Gastroesophageal sphincter (tissue), 3 donors: ENCODE data around the gene PUS7.
"Not testable (repeated sequence)": the region's sequence is repeated elsewhere in the genome, so short reads cannot be mapped to it uniquely, and the experiment has no call there.

ENCODE experiments used
- POLR2A ChIP-seq, 2 donors: fragments of 450-650 bp; IDR thresholded peaks; one replicate each; pipeline ENCODE4 v1.6.1; 2017; ENCODE audit warnings: antibody characterized with exemption in 2 of 2, mild to moderate bottlenecking in 2 of 2, moderate library complexity in 1 of 2
- POLR2AphosphoS5 ChIP-seq: sonication (generic); formaldehyde crosslinking; IDR thresholded peaks from one replicate; pipeline ENCODE4 v1.6.1; 2017; ENCODE audit warnings: antibody characterized with exemption
- TF ChIP-seq, protein P1 (sequence below), 4 experiments: fragments of 200-600 bp in 2 of 4; fragments of 450-650 bp in 2 of 4; sonication (generic) in 1 of 4; IDR thresholded peaks; one replicate each; pipeline ENCODE4 v1.5.1; 2017 to 2019; ENCODE audit warnings: antibody characterized with exemption in 4 of 4, mild to moderate bottlenecking in 2 of 4, moderate library complexity in 2 of 4

DNA sequence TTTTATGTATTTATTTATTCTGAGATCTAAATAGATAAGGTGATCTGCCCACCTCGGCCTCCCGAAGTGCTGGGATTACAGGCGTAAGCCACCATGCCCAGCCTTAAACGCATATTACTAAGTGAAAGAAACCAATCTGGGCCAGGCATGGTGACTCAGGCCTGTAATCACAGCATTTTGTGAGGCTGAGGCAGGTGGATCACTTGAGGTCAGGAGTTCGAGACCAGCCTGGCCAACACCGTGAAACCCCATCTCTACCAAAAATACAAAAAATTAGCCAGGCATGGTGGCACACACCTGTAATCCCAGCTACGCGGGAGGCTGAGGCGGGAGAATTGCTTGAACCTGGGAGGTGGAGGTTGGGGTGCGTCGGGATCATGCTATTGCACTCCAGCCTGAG lies 2.4 kb upstream of the PUS7 start:
- TF ChIP-seq, protein P1, sequence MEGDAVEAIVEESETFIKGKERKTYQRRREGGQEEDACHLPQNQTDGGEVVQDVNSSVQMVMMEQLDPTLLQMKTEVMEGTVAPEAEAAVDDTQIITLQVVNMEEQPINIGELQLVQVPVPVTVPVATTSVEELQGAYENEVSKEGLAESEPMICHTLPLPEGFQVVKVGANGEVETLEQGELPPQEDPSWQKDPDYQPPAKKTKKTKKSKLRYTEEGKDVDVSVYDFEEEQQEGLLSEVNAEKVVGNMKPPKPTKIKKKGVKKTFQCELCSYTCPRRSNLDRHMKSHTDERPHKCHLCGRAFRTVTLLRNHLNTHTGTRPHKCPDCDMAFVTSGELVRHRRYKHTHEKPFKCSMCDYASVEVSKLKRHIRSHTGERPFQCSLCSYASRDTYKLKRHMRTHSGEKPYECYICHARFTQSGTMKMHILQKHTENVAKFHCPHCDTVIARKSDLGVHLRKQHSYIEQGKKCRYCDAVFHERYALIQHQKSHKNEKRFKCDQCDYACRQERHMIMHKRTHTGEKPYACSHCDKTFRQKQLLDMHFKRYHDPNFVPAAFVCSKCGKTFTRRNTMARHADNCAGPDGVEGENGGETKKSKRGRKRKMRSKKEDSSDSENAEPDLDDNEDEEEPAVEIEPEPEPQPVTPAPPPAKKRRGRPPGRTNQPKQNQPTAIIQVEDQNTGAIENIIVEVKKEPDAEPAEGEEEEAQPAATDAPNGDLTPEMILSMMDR (IDR thresholded peaks at IDR 0.05) = not testable (repeated sequence)
- TF ChIP-seq POLR2AphosphoS5; POLR2A (IDR thresholded peaks at IDR 0.05): not testable (repeated sequence)
